Astrocyte (in vitro differentiated cells and primary cell): Measurements from ENCODE around the gene KMT2A.

Experiments used
- CTCF ChIP-seq: IDR thresholded peaks from 2 replicates; pipeline ENCODE4 v1.5.1; 2011; ENCODE audit warnings: low read depth, mild to moderate bottlenecking, inconsistent platforms, low read length, moderate library complexity; ENCODE audit not compliant: insufficient read depth
- EZH2 ChIP-seq: IDR thresholded peaks from 2 replicates; pipeline ENCODE4 v1.6.1; 2012; ENCODE audit warnings: mild to moderate bottlenecking, low read length, inconsistent platforms; ENCODE audit not compliant: insufficient read depth

GRCh38 chr11:118415739-118416068, 20.6 kb upstream of the KMT2A start:
- TF ChIP-seq CTCF = no peak
- TF ChIP-seq EZH2 = no peak
